ENCODE results near the gene LMOD2.
"Not testable (repeated sequence)": the region's sequence is repeated elsewhere in the genome, so short reads cannot be mapped to it uniquely, and the experiment has no call there.

Gene LMOD2

DNA sequence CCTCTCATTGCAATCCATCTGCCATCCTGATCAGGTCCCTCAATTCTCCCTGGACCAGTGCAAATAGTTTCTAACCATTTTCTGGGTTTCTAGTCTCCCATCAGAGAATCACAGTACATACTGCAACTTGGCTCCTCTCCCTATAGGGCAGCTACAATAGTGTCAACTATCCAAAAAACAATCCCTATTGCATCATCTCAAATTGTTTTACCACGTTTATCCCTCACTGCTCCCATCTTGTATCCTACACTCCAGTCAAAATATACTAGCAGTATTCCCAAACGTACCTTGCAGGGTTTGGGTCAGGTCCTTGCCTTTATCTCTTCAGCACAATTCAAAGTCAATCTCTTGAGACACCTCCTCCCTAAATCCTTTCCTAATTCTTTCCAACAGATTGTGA, 30.4 kb upstream of the LMOD2 start:
- H3K4me3 ChIP-seq (ENCODE audit: low read depth, low read length) = no peak overlapping the region
- DNase-seq (ENCODE audit: low read depth) = no peak
- TF ChIP-seq CTCF (IDR thresholded peaks at IDR 0.05; ENCODE audit: low read depth, low read length) = no peak

DNA sequence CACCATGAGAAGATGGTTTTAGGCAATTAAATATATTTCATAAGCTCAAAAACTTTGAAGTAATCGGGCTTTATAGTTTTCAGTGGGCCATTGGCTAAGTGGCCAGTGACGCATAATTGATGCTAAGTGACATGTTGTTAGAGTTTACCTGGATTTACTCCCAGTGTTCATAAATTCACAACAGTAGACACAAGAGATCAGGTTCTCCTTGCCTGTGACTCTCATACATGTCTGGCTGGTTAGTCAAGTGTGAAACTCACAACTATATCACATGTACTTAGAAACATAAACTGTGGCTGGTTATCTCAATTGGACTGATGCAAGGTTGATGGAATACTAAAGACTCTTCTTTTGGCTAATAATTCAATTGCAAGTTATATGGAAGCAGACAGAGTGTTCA, 27.8 kb upstream of the LMOD2 start:
- no peak overlapping the region for H3K4me3 ChIP-seq (ENCODE audit: low read depth, low read length)
- DNase-seq (ENCODE audit: low read depth) = no peak
- TF ChIP-seq MYC (IDR thresholded peaks at IDR 0.05; ENCODE audit: low read depth, low read length) = no peak
- TF ChIP-seq CTCF (IDR thresholded peaks at IDR 0.05; ENCODE audit: low read depth, low read length) = no peak
- no peak for TF ChIP-seq POLR2A (IDR thresholded peaks at IDR 0.05; ENCODE audit: extremely low read depth, insufficient read length)
- TF ChIP-seq MAX (IDR thresholded peaks at IDR 0.05; ENCODE audit: low read depth, low read length) = no peak

GRCh38 chr7:123628829-123629228, 26.8 kb upstream of the LMOD2 start:
- no peak for TF ChIP-seq MYC (IDR thresholded peaks at IDR 0.05; ENCODE audit: low read depth, low read length)
- TF ChIP-seq CTCF (IDR thresholded peaks at IDR 0.05; ENCODE audit: low read depth, low read length) = no peak
- TF ChIP-seq POLR2A (IDR thresholded peaks at IDR 0.05; ENCODE audit: extremely low read depth, insufficient read length) = no peak
- no peak for TF ChIP-seq MAX (IDR thresholded peaks at IDR 0.05; ENCODE audit: low read depth, low read length)
- H3K4me3 ChIP-seq (ENCODE audit: low read depth, low read length) = no peak overlapping the region
- no peak for DNase-seq (ENCODE audit: low read depth)

DNA sequence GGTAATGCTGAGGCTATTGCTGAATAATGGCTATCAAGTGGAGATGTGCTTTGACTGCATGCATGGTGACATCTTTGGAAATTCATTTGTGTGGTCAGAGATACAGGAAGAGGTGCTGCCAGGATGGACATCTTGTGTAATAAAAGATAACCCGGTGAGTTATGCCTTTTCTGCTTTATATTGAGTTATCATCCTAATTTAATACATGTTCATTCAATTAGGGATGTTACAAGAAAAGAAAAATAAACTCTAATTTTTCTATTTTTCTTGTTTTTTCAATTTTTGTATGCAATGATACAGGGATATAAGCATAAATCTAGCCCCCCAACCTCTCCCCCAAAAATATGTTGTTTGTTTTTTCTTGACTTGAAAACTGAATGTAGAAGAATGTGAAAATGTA, 26.4 kb upstream of the LMOD2 start:
- DNase-seq (ENCODE audit: low read depth) = no peak
- TF ChIP-seq CTCF (IDR thresholded peaks at IDR 0.05; ENCODE audit: low read depth, low read length) (no peak), MYC (IDR thresholded peaks at IDR 0.05; ENCODE audit: low read depth, low read length) (no peak), MAX (IDR thresholded peaks at IDR 0.05; ENCODE audit: low read depth, low read length) (no peak), POLR2A (IDR thresholded peaks at IDR 0.05; ENCODE audit: extremely low read depth, insufficient read length) (no peak)
- H3K4me3 ChIP-seq (ENCODE audit: low read depth, low read length) = no peak overlapping the region

DNA sequence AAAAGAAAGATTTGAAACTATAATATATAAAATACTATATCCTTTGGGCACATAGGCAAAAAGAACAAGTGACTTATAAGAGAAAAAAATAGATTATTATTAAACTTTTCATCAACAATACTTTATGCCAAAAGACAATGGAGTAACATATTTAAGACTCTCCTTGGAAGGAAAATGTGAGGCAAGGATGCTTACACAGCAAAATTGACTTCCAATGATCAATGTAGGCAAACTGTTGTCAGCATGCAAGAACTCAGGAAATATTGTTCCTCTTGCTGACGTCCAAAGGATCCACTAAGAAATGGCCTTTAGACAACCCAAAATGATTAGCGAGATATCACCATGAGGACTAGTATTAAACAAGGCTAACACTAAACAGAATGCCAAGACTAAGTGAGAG, 22.9 kb upstream of the LMOD2 start:
- no peak for DNase-seq (ENCODE audit: low read depth)
- no peak for TF ChIP-seq POLR2A (IDR thresholded peaks at IDR 0.05; ENCODE audit: extremely low read depth, insufficient read length)
- no peak for TF ChIP-seq MYC (IDR thresholded peaks at IDR 0.05; ENCODE audit: low read depth, low read length)
- TF ChIP-seq CTCF (IDR thresholded peaks at IDR 0.05; ENCODE audit: low read depth, low read length) = no peak
- no peak for TF ChIP-seq MAX (IDR thresholded peaks at IDR 0.05; ENCODE audit: low read depth, low read length)

GRCh38 chr7:123633553-123633952, 22.1 kb upstream of the LMOD2 start:
- no peak overlapping the region for H3K4me3 ChIP-seq (ENCODE audit: low read depth, low read length)
- TF ChIP-seq CTCF (IDR thresholded peaks at IDR 0.05; ENCODE audit: low read depth, low read length) = no peak
- TF ChIP-seq MAX (IDR thresholded peaks at IDR 0.05; ENCODE audit: low read depth, low read length) = no peak
- no peak for TF ChIP-seq POLR2A (IDR thresholded peaks at IDR 0.05; ENCODE audit: extremely low read depth, insufficient read length)
- no peak for TF ChIP-seq MYC (IDR thresholded peaks at IDR 0.05; ENCODE audit: low read depth, low read length)
- DNase-seq (ENCODE audit: low read depth) = no peak

More for the DNA sequence above, 22.9 kb upstream of the LMOD2 start:
- no peak overlapping the region for H3K4me3 ChIP-seq (ENCODE audit: low read depth, low read length)

GRCh38 chr7:123634011-123634573, 21.6 kb upstream of the LMOD2 start:
- H3K4me3 ChIP-seq (ENCODE audit: low read depth, low read length); DNase-seq (ENCODE audit: low read depth): not testable (repeated sequence)

Data from NB4 (cell line).